Transverse colon (tissue), 4 donors: ENCODE results near the gene ACER3. TPM values are rescaled to one million over a fixed set of nuclear protein-coding genes. Genes with fewer than 3 reads are reported as not detected.

Experiments
- DNase-seq: peaks from one replicate; pipeline ENCODE4 v3.0.0-alpha.2; 2019
- H3K27ac ChIP-seq, 4 donors: fragments of 200-600 bp; sonication (generic); 2 replicates each; pipeline ENCODE4 v1.5.1; 2016 to 2018; ENCODE audit warnings: inconsistent platforms in 4 of 4
- H3K27me3 ChIP-seq: fragments of 200-600 bp; sonication (generic); 2 replicates; pipeline ENCODE4 v1.5.1; 2017; ENCODE audit warnings: inconsistent platforms
- H3K36me3 ChIP-seq, 4 donors: fragments of 200-600 bp; sonication (generic); 2 replicates each; pipeline ENCODE4 v1.5.1; 2017 to 2019; ENCODE audit warnings: inconsistent platforms in 4 of 4
- H3K4me1 ChIP-seq, 4 donors: fragments of 200-600 bp; sonication (generic); 2 replicates each; pipeline ENCODE4 v1.5.1; 2017 to 2020; ENCODE audit warnings: inconsistent platforms in 4 of 4
- H3K4me3 ChIP-seq, 4 donors: fragments of 200-600 bp; sonication (generic); 1 replicate in 1 of 4; 2 replicates in 3 of 4; pipeline versions ENCODE4 v1.5.1 to v1.6.1; 2017 to 2019; ENCODE audit warnings: inconsistent platforms in 4 of 4
- H3K9me3 ChIP-seq, 2 donors: fragments of 200-600 bp; sonication (generic); 2 replicates each; pipeline ENCODE4 v1.5.1; 2017 to 2019; ENCODE audit warnings: inconsistent platforms in 2 of 2
- CTCF ChIP-seq, 5 experiments: fragments of 200-600 bp in 3 of 5; fragments of 450-650 bp in 2 of 5; sonication (generic) in 3 of 5; IDR thresholded peaks; 1 replicate in 2 of 5; 2 replicates in 3 of 5; pipeline ENCODE4 v1.5.1; 2016 to 2017; ENCODE audit warnings: antibody characterized with exemption in 5 of 5, inconsistent platforms in 3 of 5, mild to moderate bottlenecking in 2 of 5, moderate library complexity in 1 of 5
- EP300 ChIP-seq: sonication (generic); formaldehyde crosslinking; IDR thresholded peaks from one replicate; pipeline ENCODE4 v1.6.1; 2017; ENCODE audit warnings: antibody characterized with exemption, low read depth
- POLR2A ChIP-seq: fragments of 450-650 bp; IDR thresholded peaks from one replicate; pipeline ENCODE4 v1.6.1; 2016; ENCODE audit warnings: antibody characterized with exemption, mild to moderate bottlenecking, moderate library complexity
- POLR2AphosphoS5 ChIP-seq, 3 donors: sonication (generic); formaldehyde crosslinking; IDR thresholded peaks; one replicate each; pipeline ENCODE4 v1.6.1; 2016; ENCODE audit warnings: antibody characterized with exemption in 3 of 3
- WGBS, 2 donors: methylation state at CpG; one replicate each; pipeline ENCODE4 v1.1.5; 2018; ENCODE audit warnings: low coverage in 1 of 2; 5-methylcytosine and 5-hydroxymethylcytosine counted together
- in situ Hi-C, 4 donors: fragments of 200-750 bp; cut with MboI; loops; one replicate each; pipeline versions ENCODE4 v1.15.0 to v1.15.1; 2017; ENCODE audit warnings: low sequenced_read_pairs in 3 of 4, low pct_ligation_motif_present in 1 of 4, low pct_unique_long_range_greater_than_20kb in 1 of 4
- intact Hi-C: fragments of 100-400 bp; cut with DNase I; formaldehyde crosslinking; loops from one replicate; pipeline ENCODE4 v1.15.1; 2023; ENCODE audit warnings: low total_unique reads
- total RNA-seq, 4 donors: library from RNA; depleted of rRNA; stranded (reverse); fragments of >200 nt; gene quantifications; one replicate each; pipeline ENCODE4 v1.1.0, GENCODE V29; 2016

The ACER3 gene
- total RNA-seq, 4 donors from 2014 or later: 8.8 to 72.2 (median 29.4) TPM

GRCh38 chr11:76831686-76832310 lies 28.9 kb upstream of the ACER3 start:
- Histone ChIP-seq H3K9me3 (no peaks in the 10 kb centered on the region), H3K36me3 (no peaks in the 10 kb centered on the region), H3K27me3 (no peaks in the 10 kb centered on the region), H3K27ac (no peak overlapping the region), H3K4me1 (peaks cover 4 to 28% (median 11%) of the 10 kb centered on the region in 4 donors), H3K4me3 (no peak overlapping the region)
- DNase-seq: no peak
- 87 to 94% methylated on average over 4 of the region's 4 CpGs for WGBS, 2 donors
- intact Hi-C loops: no loop called here
- TF ChIP-seq POLR2A: no peak
- no peak for TF ChIP-seq EP300
- no peak for TF ChIP-seq POLR2AphosphoS5 (IDR thresholded peaks at IDR 0.05)
- no peak for TF ChIP-seq CTCF (IDR thresholded peaks at IDR 0.05)
- in situ Hi-C loops: no loop called here

GRCh38 chr11:76832361-76832760 lies 28.4 kb upstream of the ACER3 start:
- peaks cover 4 to 34% (median 17%) of the 10 kb centered on the region in 4 donors for H3K4me1 ChIP-seq
- in situ Hi-C loops: no loop called here
- no peaks in the 10 kb centered on the region for H3K27me3 ChIP-seq
- no peak overlapping the region for H3K27ac ChIP-seq
- DNase-seq: no peak
- intact Hi-C loops: no loop called here
- no peak overlapping the region for H3K4me3 ChIP-seq
- no peaks in the 10 kb centered on the region for H3K36me3 ChIP-seq
- TF ChIP-seq CTCF (IDR thresholded peaks at IDR 0.05) (no peak), POLR2A (no peak), POLR2AphosphoS5 (IDR thresholded peaks at IDR 0.05) (no peak), EP300 (no peak)
- H3K9me3 ChIP-seq: no peaks in the 10 kb centered on the region

- no peak overlapping the region for H3K4me3 ChIP-seq
- no peaks in the 10 kb centered on the region for H3K9me3 ChIP-seq
- H3K4me1 ChIP-seq: peaks cover 6 to 50% (median 20%) of the 10 kb centered on the region in 4 donors
- intact Hi-C loops (no loop called here), in situ Hi-C loops (no loop called here)
- H3K27me3 ChIP-seq: no peaks in the 10 kb centered on the region
- TF ChIP-seq POLR2A: no peak
- TF ChIP-seq CTCF (IDR thresholded peaks at IDR 0.05): no peak
- no peak for TF ChIP-seq EP300
- peak in 1 of 3 donors; percentile 16 for TF ChIP-seq POLR2AphosphoS5 (IDR thresholded peaks at IDR 0.05)
- no peak for DNase-seq
- no peaks in the 10 kb centered on the region for H3K36me3 ChIP-seq
- H3K27ac ChIP-seq: no peak overlapping the region
- 58 to 75% methylated on average over 2 to 3 of the region's 3 CpGs for WGBS, 2 donors
Measured at GRCh38 chr11:76834151-76834550, 26.6 kb upstream of the ACER3 start.

GRCh38 chr11:76835036-76835435 lies 25.7 kb upstream of the ACER3 start:
- DNase-seq: no peak
- intact Hi-C loops (no loop called here), in situ Hi-C loops (no loop called here)
- Histone ChIP-seq H3K9me3 (no peaks in the 10 kb centered on the region), H3K4me1 (peaks cover 6 to 58% (median 23%) of the 10 kb centered on the region in 4 donors), H3K4me3 (no peak overlapping the region), H3K27me3 (no peaks in the 10 kb centered on the region), H3K27ac (no peak overlapping the region), H3K36me3 (no peaks in the 10 kb centered on the region)
- 44 to 85% methylated on average over 2 of the region's 2 CpGs for WGBS, 2 donors
- TF ChIP-seq CTCF (IDR thresholded peaks at IDR 0.05) (no peak), POLR2AphosphoS5 (IDR thresholded peaks at IDR 0.05) (no peak), EP300 (no peak), POLR2A (no peak)
